Hepatocyte (in vitro differentiated cells): ENCODE results near the gene ATP7B.

Experiments
- CTCF ChIP-seq: fragments of 200-600 bp; sonication (generic); IDR thresholded peaks from 2 replicates; pipeline ENCODE4 v1.5.1; 2016; ENCODE audit warnings: antibody characterized with exemption, mild to moderate bottlenecking; ENCODE audit not compliant: poor library complexity
- EZH2 ChIP-seq: fragments of 200-600 bp; sonication (generic); IDR thresholded peaks from 2 replicates; pipeline ENCODE4 v1.6.1; 2016; ENCODE audit warnings: antibody characterized with exemption, mild to moderate bottlenecking, borderline replicate concordance
- EZH2phosphoT487 ChIP-seq: fragments of 200-600 bp; sonication (generic); IDR thresholded peaks from one replicate; pipeline ENCODE4 v1.6.1; 2018; ENCODE audit warnings: antibody characterized with exemption, mild to moderate bottlenecking, low read depth, moderate library complexity; ENCODE audit not compliant: unreplicated experiment, severe bottlenecking

GRCh38 chr13:51995677-51996551 is 15.3 kb downstream of the ATP7B start:
- TF ChIP-seq EZH2 (no peak), CTCF (no peak), EZH2phosphoT487 (no peak)
